COLO668 (cell line): ENCODE data around the gene TELO2.

Experiments used
- DNase-seq: peaks from one replicate; lab custom pipeline; 2025; ENCODE audit not compliant: unreplicated experiment; lab: John Stamatoyannopoulos, UW

TELO2 gene

GRCh38 chr16:1492923-1493745 is at the start of gene TELO2:
Gene TELO2 (plus strand): TSS chr16:1493360. CDS start chr16:1494282, 922 bp downstream.
- DNase-seq, result peak; percentile 88

- DNase-seq, result peak; percentile 60
Observed at GRCh38 chr16:1443403-1443973, 49.7 kb upstream of the TELO2 start.

- no peak for DNase-seq
Observed at GRCh38 chr16:1443980-1444729, 49.0 kb upstream of the TELO2 start, which contains the start of gene CCDC154. Gene CCDC154 (minus strand): TSS chr16:1444556. CDS start chr16:1444322, 234 bp downstream.

DNA sequence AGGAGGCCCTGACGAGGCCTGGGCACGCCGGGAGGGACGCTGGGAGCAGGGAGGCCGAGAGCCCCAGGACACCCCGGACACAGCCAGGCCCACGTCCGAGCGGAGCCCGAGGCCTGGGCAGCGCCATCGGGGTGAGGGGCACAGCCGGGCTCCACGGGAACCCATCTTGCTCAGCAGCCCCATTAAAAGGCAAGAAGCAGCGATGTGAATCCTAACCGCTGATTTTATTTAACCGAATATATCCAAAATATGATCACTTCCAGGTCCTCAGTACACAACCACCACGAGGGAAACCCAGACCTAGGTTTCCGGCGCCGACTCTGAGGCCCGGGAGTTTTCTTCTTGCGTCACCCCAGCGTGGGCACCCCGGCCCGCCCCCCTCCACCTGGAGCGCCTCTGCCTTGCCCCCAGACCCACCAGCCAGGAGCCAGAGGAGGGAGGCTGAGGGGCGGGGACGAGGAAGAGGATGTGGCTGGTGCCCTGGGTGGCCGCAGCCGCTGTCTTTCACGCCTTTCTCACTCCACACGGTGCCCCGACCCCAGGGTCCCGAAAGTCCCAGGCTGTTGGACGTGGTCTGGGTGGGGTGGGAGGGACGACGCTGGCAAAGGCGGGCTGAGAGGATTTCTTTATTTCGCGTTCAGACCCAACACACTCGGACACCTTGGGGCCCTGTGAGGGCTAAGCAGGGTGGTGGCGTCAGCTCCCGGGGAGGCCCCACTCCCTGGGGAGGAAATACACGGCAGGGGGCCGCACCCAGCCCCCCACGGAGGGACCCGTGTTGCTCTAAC is 48.2 kb upstream of the TELO2 start:
- DNase-seq, result no peak

DNA sequence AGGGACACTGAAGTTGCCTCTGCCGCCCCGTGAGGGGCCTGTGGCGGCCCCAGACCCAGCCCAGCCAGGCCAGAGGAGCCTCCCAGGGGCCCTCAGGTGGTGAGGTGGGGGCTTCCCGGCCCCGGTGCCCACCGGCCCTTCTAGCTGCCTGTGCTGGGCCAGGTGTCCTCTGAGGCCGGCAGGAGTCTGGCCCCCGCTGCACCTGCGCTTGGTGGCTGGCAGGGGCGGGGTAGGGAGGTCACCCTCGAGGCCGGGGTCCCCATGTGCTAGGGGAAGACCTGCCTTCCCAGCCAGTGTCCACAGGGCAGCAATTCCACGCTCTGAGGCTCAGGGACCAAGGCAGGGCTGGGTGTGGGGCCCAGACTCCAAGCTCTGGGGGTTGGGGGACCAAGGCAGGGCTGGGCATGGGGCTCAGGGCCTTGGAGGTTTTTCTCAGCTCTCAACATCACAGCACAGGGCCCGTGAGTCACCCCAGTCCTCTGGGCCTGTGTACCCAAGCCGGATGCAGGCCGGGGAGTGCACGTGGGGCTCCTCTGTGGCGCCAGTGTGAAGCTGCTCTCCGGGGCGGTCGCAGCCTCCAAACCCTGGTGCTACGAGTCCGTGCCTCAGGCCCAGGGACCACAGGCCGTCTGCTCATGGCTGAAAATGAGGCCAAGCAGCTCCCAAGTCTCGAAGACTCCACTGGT is 47.5 kb upstream of the TELO2 start:
- no peak for DNase-seq

DNA sequence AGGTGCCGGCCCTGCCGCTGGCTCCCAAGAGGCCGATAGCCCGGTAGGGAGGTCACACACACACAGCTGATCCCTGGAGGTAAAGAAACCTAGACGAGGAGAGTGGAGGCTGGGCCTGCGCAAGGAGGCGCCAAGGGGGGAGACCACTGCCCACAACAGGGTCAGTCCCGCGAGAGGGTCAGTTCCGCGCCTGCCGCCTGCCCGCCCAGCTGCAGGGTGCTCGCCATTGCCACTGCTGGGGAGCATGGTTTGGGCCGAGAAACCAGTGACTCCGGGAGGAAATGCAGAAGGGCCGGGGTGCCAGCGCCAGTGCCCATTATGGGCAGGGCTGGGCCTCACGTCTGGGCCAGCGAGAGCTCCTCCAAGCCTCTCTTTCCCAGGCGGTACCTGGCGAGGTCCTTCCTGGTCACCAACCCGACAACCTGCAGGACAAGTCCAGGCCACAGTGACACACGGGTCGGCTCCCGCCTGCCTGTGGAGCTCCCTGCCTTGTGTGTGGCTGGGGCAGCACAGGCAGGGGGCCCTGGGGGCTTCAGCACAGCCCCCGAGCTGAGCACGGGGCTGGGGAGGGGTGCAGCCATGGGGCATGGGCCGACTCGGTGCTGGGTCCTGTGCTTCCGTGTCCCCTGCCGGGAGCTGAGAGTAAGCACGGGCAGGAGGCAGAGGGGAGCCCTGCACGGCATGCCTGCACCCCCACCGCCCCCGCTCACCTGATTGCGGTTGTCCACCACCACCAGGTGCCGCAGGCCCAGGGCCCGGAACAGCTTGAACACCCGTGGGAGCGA is 46.7 kb upstream of the TELO2 start:
- no peak for DNase-seq

DNA sequence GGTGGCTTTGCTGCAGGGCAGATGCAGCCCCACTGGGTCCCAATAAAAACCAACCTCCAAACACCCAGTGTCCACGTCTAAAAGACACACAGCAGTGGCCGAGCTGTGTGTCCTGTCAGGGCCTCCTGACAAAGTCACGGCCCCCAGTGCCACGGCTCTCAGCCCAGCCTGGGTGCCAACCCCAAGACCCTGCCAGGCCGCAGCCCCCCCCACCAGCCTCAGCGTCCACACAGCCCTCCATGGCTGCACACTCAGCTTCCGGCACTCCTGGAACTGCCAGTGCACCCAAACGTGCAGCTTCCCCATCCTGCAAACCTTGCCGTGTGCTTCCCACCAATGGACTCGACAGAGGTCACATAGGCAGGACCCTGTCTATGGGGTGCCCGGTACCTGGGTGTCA is 45.2 kb upstream of the TELO2 start:
- no peak for DNase-seq

- DNase-seq, result no peak
Observed at GRCh38 chr16:1448536-1449116, 44.5 kb upstream of the TELO2 start.

DNA sequence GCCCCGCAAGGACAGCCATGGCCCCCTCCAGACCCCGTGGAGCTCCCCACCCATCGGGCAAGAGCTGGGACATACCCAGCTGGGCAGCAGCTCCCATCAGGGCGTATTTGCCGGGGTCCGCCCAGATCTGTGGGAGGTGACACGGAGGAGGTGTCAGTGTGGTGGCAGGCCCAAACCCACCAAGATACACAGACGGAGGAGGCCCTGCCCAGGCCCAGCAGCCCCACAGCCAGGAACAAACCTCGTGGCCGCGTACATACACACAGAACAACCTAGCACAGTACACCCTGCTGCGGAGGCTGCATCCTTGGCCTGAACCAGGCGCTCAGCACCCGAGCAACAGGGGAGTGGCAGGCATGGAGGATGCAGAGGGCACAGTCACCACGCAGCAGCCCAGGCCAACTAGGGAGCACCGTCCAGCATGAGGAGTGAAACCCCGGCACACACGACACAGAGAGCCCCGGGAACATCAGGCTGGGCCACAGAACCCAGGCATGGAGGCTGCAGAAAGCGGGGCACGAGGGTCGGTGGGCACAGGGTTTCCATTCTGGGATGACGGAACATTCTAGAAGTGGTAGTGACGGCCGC is 43.9 kb upstream of the TELO2 start:
- DNase-seq, result no peak

DNA sequence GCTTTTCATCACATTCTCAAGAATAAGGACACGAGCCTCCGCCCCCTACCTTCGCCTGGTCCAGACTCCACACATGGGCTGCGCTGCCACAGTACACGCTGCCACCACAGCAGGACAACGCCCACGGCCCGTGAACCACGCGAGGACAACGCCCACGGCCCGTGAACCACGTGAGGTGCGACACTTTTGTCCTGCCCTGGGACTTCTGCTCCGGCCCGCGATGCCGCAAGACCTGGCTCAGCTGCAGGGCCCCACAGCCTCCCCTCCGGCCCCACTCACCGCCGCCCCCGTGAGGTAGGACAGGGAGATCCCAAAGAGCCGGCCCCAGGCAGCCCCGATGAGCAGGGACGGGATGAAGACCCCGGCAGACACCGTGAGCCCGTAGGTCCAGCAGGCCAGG is 42.9 kb upstream of the TELO2 start:
- peak; percentile 16 for DNase-seq

DNA sequence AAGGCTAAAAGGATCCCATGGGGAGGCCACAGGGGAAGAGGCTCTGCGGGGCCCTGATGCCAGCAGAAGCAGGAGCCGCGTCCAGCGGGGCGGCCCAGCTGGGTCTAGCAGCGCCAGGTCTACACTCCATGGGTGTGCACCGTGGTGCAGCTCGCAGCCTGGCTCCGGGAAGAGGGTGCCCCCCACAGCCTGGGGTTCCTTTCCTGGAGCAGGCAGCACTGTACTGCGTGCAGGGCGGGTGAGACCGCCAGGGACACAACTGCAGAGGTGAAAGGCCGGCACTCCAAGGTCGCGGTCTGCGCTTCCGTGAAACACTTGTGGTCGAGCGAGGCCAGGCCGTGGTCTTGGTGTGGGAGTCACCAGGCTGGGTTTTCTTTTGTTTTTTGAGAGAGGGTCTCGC is 42.3 kb upstream of the TELO2 start:
- no peak for DNase-seq

- DNase-seq, result no peak
Observed at GRCh38 chr16:1451702-1452392, 41.3 kb upstream of the TELO2 start.

GRCh38 chr16:1452530-1452929 is 40.6 kb upstream of the TELO2 start:
- no peak for DNase-seq

DNA sequence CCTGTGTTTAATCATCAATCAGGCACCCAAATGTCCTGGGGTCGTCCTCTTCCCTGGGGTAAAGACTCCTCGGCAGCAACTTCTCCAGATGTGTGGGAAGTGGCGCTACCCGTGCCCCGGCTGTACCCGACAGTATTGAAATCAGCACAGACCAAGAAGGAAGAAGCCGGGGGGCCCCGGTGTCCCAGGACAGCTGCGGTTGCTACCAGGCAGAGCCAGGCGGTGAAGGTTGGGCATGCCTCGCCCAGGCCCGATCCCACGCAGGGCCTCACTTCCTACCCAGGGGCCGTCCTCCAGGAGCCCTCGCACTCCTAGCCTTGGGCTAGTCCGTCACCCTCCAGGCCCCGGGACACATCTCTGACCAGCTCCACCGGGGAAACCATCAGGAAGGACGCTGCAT is 39.8 kb upstream of the TELO2 start:
- no peak for DNase-seq

GRCh38 chr16:1454561-1454960 is 38.6 kb upstream of the TELO2 start:
- no peak for DNase-seq

DNA sequence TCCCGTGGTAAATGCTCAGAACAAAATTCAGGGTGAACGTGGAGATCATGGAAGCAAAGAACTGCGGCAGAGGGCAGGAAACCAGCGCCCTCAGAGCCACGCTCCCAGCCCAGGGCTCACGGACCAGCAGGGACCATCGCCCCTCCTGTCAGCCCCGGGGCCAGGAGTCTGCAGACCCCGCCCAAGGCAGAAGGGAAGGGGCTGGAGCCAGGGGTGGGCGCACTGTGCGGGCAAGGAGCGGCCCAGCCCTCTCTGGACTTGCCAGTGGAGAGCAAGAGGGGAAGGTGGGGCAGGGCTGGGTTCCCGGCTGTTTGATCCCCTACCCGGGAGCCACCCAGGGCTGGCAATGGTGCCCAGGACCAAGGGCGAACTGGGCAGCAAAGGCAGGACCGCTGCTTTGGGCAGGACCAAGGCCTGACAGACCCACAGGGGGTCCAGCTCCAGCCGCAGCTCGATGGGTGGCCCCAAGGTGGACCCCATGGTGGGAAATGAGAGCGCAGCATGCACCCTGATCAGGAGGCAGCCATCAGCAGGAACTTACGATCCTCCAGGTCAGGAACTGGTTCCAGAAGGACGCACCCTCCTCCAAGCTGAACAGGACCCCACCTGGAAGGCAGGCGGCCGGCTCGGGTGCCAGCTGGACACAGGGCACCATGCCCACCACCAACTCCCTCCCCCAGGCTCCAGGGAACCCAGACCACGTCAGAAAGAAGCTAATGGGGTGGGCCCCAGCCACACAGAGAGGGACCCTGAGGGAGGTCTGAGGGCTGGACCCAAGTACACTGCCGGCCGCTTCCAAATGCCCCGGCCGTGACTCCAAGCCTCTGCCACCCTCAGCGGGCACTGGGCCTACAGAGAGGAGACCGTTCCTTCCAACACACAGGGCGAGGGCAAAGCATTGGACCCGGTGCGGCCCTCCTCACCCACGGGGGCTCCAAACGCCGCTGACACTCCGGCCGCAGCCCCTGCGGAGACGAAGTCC is 37.7 kb upstream of the TELO2 start:
- DNase-seq, result no peak

- no peak for DNase-seq
Observed at GRCh38 chr16:1456951-1457350, 36.2 kb upstream of the TELO2 start.
